ENCODE results near the gene EVA1A. TPM values are rescaled to one million over a fixed set of nuclear protein-coding genes. Genes with fewer than 3 reads are reported as not detected.

The EVA1A gene
- total and polyA plus RNA-seq, 2 experiments from 2014 or later, result 4.6 to 7.9 TPM

GRCh38 chr2:75549401-75550253 is 11.1 kb downstream of the EVA1A start (continued):
- TF ChIP-seq ETS1 (IDR thresholded peaks at IDR 0.05) (no peak), STAT1 (IDR thresholded peaks at IDR 0.05; ENCODE audit: unreplicated experiment) (no peak), REST (IDR thresholded peaks at IDR 0.05; ENCODE audit: unreplicated experiment) (no peak), EZH2 (IDR thresholded peaks at IDR 0.05; ENCODE audit: low read depth, unreplicated experiment) (no peak), JUNB (IDR thresholded peaks at IDR 0.05; ENCODE audit: unreplicated experiment) (no peak), CREB1 (CRISPR knock-in tag; IDR thresholded peaks at IDR 0.05; ENCODE audit: low read depth) (no peak)

- H3K27me3 Mint-ChIP-seq (ENCODE audit: insufficient read depth, low read depth, poor library complexity), result peaks cover 5% of the 10 kb centered on the region
- no peak overlapping the region for H2AFZ ChIP-seq
- TF ChIP-seq NANOG (IDR thresholded peaks at IDR 0.05; ENCODE audit: borderline replicate concordance) (no peak), ETS1 (IDR thresholded peaks at IDR 0.05) (no peak), STAT1 (IDR thresholded peaks at IDR 0.05; ENCODE audit: unreplicated experiment) (no peak), JUNB (IDR thresholded peaks at IDR 0.05; ENCODE audit: unreplicated experiment) (no peak), EZH2 (IDR thresholded peaks at IDR 0.05; ENCODE audit: low read depth, unreplicated experiment) (no peak), ZNF331 (CRISPR knock-in tag; IDR thresholded peaks at IDR 0.05; ENCODE audit: low read depth) (no peak), REST (IDR thresholded peaks at IDR 0.05; ENCODE audit: unreplicated experiment) (no peak), CTCF (conservative IDR thresholded peaks at IDR 0.05; ENCODE audit: low read depth in 2 of 2) (no peak)
Observed at GRCh38 chr2:75548036-75548573, 12.6 kb downstream of the EVA1A start.

More at GRCh38 chr2:75548036-75548573, 12.6 kb downstream of the EVA1A start:
- ATAC-seq, result no peak
- no peaks in the 10 kb centered on the region; the same call in 2 of the 3 replicates for H3K36me3 Mint-ChIP-seq (ENCODE audit: low read depth)
- Histone ChIP-seq H3K36me3 (ENCODE audit: insufficient read depth) (no peaks in the 10 kb centered on the region), H4K20me1 (replicated peaks; ENCODE audit: insufficient read depth) (no peaks in the 10 kb centered on the region), H3K9me2 (ENCODE audit: insufficient read depth) (no peaks in the 10 kb centered on the region), H3F3A (replicated peaks; ENCODE audit: low read depth) (no peaks in the 10 kb centered on the region), H3K4me1 (ENCODE audit: insufficient read depth) (0 out of 2 replicates have a peak, but pooled peaks cover 4% of the 10 kb centered on the region), H3K79me2 (replicated peaks; ENCODE audit: insufficient read depth) (no peaks in the 10 kb centered on the region), H3K4me3 (no peak overlapping the region), H3K4me2 (no peak overlapping the region), H3K27ac (ENCODE audit: low read depth) (no peak overlapping the region), H3K27me3 (ENCODE audit: insufficient read depth) (no peaks in the 10 kb centered on the region)
- DNase-seq (ENCODE audit: low spot score), result no peak
- H3K9me3 Mint-ChIP-seq, result no peaks in the 10 kb centered on the region
- no peak overlapping the region for H3K4me3 Mint-ChIP-seq
- H3K4me1 Mint-ChIP-seq, result peaks cover 16% of the 10 kb centered on the region
- H3K27ac Mint-ChIP-seq, result no peak overlapping the region
